GM18507 (cell line): ENCODE data around the gene SCO2.
A peak's percentile ranks its signal among the peaks of the same experiment; 100 is the strongest.
"Not testable (repeated sequence)": the region's sequence is repeated elsewhere in the genome, so short reads cannot be mapped to it uniquely, and the experiment has no call there.

Experiments
- DNase-seq: peaks from one replicate; pipeline ENCODE4 v3.0.0; 2011; ENCODE audit warnings: low read depth; ENCODE audit not compliant: insufficient read length; ENCODE audit errors: extremely low spot score
- FAIRE-seq: peaks from 2 replicates; lab custom pipeline; 2011; peaks lifted over from hg19 to GRCh38; lab: Jason Lieb, UNC

SCO2 gene

GRCh38 chr22:50523458-50523805 is 2.0 kb downstream of the SCO2 start:
- FAIRE-seq (no peak), DNase-seq (no peak)

GRCh38 chr22:50522806-50523438 is 2.5 kb downstream of the SCO2 start:
- FAIRE-seq (no peak), DNase-seq (no peak)

- FAIRE-seq (no peak), DNase-seq (no peak)
Observed at GRCh38 chr22:50522208-50522805, 3.1 kb downstream of the SCO2 start.

GRCh38 chr22:50521710-50522109 is 3.7 kb downstream of the SCO2 start:
- FAIRE-seq (no peak), DNase-seq (no peak)

GRCh38 chr22:50520826-50521453 is 4.5 kb downstream of the SCO2 start:
- no peak for FAIRE-seq
- DNase-seq, result no peak

- not testable (repeated sequence) for DNase-seq, FAIRE-seq
Observed at GRCh38 chr22:50520184-50520583, 5.2 kb downstream of the SCO2 start.

- DNase-seq (no peak), FAIRE-seq (no peak)
Observed at GRCh38 chr22:50519151-50519550, 6.2 kb downstream of the SCO2 start.

GRCh38 chr22:50518606-50519005 is 6.8 kb downstream of the SCO2 start:
- no peak for FAIRE-seq
- DNase-seq, result no peak

- FAIRE-seq (no peak), DNase-seq (no peak)
Observed at GRCh38 chr22:50517495-50518260, 7.7 kb downstream of the SCO2 start.

GRCh38 chr22:50516891-50517290 is 8.5 kb downstream of the SCO2 start:
- FAIRE-seq, result no peak
- DNase-seq, result no peak

GRCh38 chr22:50516068-50516467 is 9.3 kb downstream of the SCO2 start:
- FAIRE-seq (no peak), DNase-seq (no peak)

GRCh38 chr22:50513175-50513574 is 12.2 kb downstream of the SCO2 start:
- no peak for FAIRE-seq
- no peak for DNase-seq

GRCh38 chr22:50508897-50509296 is 16.5 kb downstream of the SCO2 start:
- FAIRE-seq (no peak), DNase-seq (no peak)

GRCh38 chr22:50507991-50508884 is 17.2 kb downstream of the SCO2 start, which contains the start of gene NCAPH2:
Gene NCAPH2, plus strand, starts transcription at chr22:50508224. Its CDS starts 114 bp downstream, at chr22:50508338.
- DNase-seq, result peak; percentile 98
- FAIRE-seq, result peak; percentile 91

GRCh38 chr22:50507421-50507990 is 17.9 kb downstream of the SCO2 start, which contains the start of gene LMF2:
Gene LMF2, minus strand, starts transcription at chr22:50507702. Its CDS starts 27 bp downstream, at chr22:50507675.
- FAIRE-seq, result no peak
- DNase-seq, result peak; percentile 92

- no peak for DNase-seq
- FAIRE-seq, result no peak
Observed at GRCh38 chr22:50506611-50507420, 18.6 kb downstream of the SCO2 start.

- DNase-seq (no peak), FAIRE-seq (no peak)
Observed at GRCh38 chr22:50505776-50506610, 19.4 kb downstream of the SCO2 start.
